Aorta (tissue), 5 donors: ENCODE results near the gene MYO1E. TPM values are rescaled to one million over a fixed set of nuclear protein-coding genes. Genes with fewer than 3 reads are reported as not detected.
"Not testable (repeated sequence)": the region's sequence is repeated elsewhere in the genome, so short reads cannot be mapped to it uniquely, and the experiment has no call there.

ENCODE experiments used
- ATAC-seq: fragments of 200-7000 bp; cut with Tn5 transposase; one replicate; pipeline ENCODE4 v1.9.1; 2022; ENCODE audit warnings: moderate library complexity; ENCODE audit not compliant: low FRiP score
- DNase-seq, 2 donors: peaks; one replicate each; pipeline ENCODE4 v3.0.0-alpha.2; 2020
- H3K27ac ChIP-seq, 2 donors: one replicate each; pipeline ENCODE4 v1.5.1; 2013; ENCODE audit warnings: low read length in 2 of 2, mild to moderate bottlenecking in 2 of 2, moderate library complexity in 2 of 2, control low read depth in 1 of 2, inconsistent platforms in 1 of 2, low read depth in 1 of 2
- H3K27me3 ChIP-seq, 2 donors: one replicate each; pipeline ENCODE4 v1.6.1; 2013; ENCODE audit warnings: control low read depth in 1 of 2, low read length in 1 of 2, mild to moderate bottlenecking in 1 of 2, moderate library complexity in 1 of 2; ENCODE audit not compliant: insufficient read depth in 2 of 2, control insufficient read depth in 1 of 2
- H3K36me3 ChIP-seq, 2 donors: one replicate each; pipeline ENCODE4 v1.6.1; 2013; ENCODE audit warnings: control low read depth in 1 of 2, low read length in 1 of 2, mild to moderate bottlenecking in 1 of 2; ENCODE audit not compliant: insufficient read depth in 2 of 2, control insufficient read depth in 1 of 2
- H3K4me1 ChIP-seq, 2 donors: one replicate each; pipeline ENCODE4 v1.6.1; 2013; ENCODE audit warnings: low read length in 2 of 2, control low read depth in 1 of 2, mild to moderate bottlenecking in 1 of 2, moderate library complexity in 1 of 2; ENCODE audit not compliant: insufficient read depth in 2 of 2, control insufficient read depth in 1 of 2
- H3K4me3 ChIP-seq, 2 donors: one replicate each; pipeline ENCODE4 v1.5.1; 2013; ENCODE audit warnings: low read length in 2 of 2, control low read depth in 1 of 2, mild to moderate bottlenecking in 1 of 2
- H3K9me3 ChIP-seq: one replicate; pipeline ENCODE4 v1.6.1; 2013; ENCODE audit warnings: mild to moderate bottlenecking, low read length; ENCODE audit not compliant: control insufficient read depth
- WGBS, 2 donors: extraction: QIAGEN DNeasy Blood & Tissue Kit; methylation state at CpG; one replicate each; pipeline ENCODE4 v1.1.7; 2013; 5-methylcytosine and 5-hydroxymethylcytosine counted together
- intact Hi-C, 2 donors: fragments of 100-400 bp; cut with DNase I; formaldehyde crosslinking; loops; one replicate each; pipeline versions ENCODE4 v1.14.2 to v1.15.0; 2022
- polyA plus RNA-seq, 2 donors: library from polyadenylated mRNA; stranded (reverse); fragments of 200-250 nt; gene quantifications; one replicate each; pipeline ENCODE4 v1.2.3, GENCODE V29; 2013
- total RNA-seq, 2 donors: library from RNA; stranded (reverse); fragmentation: NEBNext Ultra II Directional; extraction: Animal tissue kit (Norgen Biotek cat#: 25700); gene quantifications; one replicate each; pipeline ENCODE4 v1.2.1, GENCODE V29; 2021
- donor health status: healthy with polysubstance abuse.
- donor health status: Bipolar disorder and iron deficiency.
- donor health status: DM: no; HTN: no; CAD: no.
- donor health status: DM: no; HTN: no; CAD: no.
- donor health status: DM: yes; HTN: yes; CAD: no.

The MYO1E gene
- total and polyA plus RNA-seq, 4 donors = 44.6 to 225 (median 105) TPM

DNA sequence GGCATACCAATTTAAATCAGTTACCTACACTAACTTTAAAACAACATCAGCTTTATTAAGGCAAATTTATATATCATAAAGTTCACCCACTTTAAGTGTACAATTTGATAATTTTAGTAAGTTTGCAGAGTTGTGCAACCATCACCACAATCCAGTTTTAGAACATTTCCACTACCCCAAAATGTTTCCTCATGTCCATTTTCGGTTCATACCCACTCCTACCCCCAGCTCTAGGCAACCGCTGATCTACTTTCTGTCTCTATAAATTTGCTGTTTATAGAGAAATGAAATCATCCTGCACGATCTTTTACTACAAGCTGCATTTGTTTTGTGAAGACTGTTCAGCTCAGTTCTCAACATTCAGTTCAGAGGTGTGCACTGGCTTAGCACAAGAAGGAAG lies 33.8 kb upstream of the MYO1E start:
- intact Hi-C loops = no loop called here
- ATAC-seq = no peak
- WGBS, 2 donors = 59 to 77% methylated on average over 3 of the region's 3 CpGs
- Histone ChIP-seq H3K36me3 (no peaks in the 10 kb centered on the region), H3K4me3 (no peak overlapping the region), H3K9me3 (no peaks in the 10 kb centered on the region), H3K4me1 (no peaks in the 10 kb centered on the region), H3K27ac (no peak overlapping the region), H3K27me3 (no peaks in the 10 kb centered on the region)
- no peak for DNase-seq

DNA sequence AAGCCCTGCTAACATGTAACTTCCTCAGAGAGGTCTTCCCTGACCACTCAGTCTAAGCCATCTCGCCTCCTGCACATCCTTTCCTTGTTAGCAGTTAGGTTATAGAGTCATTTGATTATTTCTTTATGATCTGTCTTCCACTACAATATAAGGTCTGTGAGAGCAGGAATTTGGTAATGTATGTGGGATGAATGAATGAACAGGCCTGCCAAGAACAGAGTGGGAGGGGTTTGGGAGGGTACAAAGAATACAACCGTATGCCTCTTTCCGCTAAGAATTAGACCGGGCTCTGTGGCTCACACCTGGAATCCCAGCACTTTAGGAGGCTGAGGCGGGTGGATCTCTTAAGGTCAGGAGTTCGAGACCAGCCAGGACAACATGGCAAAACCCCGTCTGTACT lies 32.4 kb upstream of the MYO1E start:
- H3K9me3 ChIP-seq = no peaks in the 10 kb centered on the region
- ATAC-seq (no peak), DNase-seq (no peak)
- intact Hi-C loops = no loop called here
- H3K4me3 ChIP-seq = no peak overlapping the region
- H3K4me1 ChIP-seq = no peaks in the 10 kb centered on the region
- no peak overlapping the region for H3K27ac ChIP-seq
- H3K36me3 ChIP-seq = no peaks in the 10 kb centered on the region
- 79 to 80% methylated on average over 7 of the region's 7 CpGs for WGBS, 2 donors
- no peaks in the 10 kb centered on the region for H3K27me3 ChIP-seq

DNA sequence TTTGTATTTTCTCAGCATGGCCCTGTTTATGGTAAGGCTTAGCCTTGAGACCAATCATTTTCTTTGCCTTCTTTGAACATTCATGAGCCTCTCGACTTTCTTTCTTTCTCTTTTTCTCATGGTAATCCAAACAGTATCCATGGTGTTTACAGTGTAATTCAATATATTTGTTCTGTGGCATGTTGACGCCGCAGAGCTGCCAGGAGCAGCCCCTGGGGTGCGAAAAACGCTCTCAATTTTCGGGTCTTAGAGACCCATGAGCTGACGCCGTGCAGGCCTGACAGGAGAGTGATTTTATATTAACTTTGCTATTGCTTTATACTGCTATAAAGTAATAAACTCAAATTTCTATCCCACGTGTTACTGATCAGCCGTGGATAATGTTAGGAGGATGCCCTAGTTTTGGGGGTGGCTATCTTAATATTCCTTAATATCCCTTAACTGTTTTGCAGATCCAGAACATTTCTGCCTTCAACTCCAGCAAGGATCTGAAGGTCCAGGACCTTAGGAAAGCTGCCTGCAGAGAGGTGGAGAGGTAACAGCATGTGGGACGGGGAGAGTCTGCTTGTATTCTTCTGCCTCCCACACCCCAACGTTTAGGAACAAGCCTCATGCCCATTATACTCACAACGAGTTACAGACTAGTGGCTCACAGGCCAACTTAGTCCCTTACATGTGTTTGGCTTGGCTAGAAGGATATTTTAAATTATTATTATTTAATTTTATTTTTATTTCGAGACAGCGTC lies 29.3 kb upstream of the MYO1E start:
- Histone ChIP-seq H3K27ac (no peak overlapping the region), H3K27me3 (no peaks in the 10 kb centered on the region), H3K36me3 (peaks cover 0 to 2% of the 10 kb centered on the region in 2 donors), H3K9me3 (no peaks in the 10 kb centered on the region), H3K4me3 (no peak overlapping the region), H3K4me1 (no peaks in the 10 kb centered on the region)
- DNase-seq (no peak), ATAC-seq (no peak)
- 61 to 63% methylated on average over 15 of the region's 15 CpGs for WGBS, 2 donors
- intact Hi-C loops = no loop called here

- DNase-seq, H3K27ac ChIP-seq, H3K4me1 ChIP-seq, H3K4me3 ChIP-seq, H3K36me3 ChIP-seq, ATAC-seq, H3K9me3 ChIP-seq, intact Hi-C loops, H3K27me3 ChIP-seq: not testable (repeated sequence)
- 91 to 92% methylated on average over 10 of the region's 10 CpGs for WGBS, 2 donors
Observed at GRCh38 chr15:59401051-59401823, 28.6 kb upstream of the MYO1E start.

DNA sequence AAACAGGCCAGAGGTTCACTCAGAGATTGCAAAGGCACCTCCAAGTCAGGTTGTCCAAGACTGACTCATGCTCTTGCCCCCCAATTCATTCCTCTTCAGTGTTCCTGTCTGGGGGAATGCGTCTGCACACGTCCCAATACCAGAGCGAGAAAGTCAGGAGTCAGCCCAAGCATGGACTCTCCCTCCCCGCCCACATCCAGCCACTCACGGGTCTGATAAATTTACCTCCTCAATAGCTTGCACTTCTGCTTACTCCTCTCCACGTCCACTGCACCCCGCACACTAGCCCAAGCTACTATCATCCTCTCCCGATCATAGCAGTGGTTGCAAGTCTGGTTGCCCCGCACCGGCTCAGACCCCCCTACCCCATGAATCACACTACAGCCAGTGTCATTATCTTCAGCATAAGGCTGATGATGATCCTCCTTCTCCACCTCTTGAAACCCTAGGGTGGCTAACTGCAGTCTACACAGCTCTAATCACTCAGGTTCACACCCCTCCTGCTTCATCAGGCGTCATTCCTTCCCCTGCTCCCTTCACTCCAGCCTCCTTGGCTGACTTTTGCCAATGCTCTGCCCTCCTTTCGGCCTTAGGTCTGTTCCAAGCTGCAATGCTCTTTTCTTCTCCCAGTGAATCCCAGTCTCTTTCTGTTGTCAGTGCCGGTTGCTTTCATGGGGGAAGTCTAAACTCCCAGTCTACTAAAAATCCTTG lies 27.6 kb upstream of the MYO1E start:
- intact Hi-C loops = no loop called here
- H3K4me3 ChIP-seq = no peak overlapping the region
- ATAC-seq = no peak
- H3K9me3 ChIP-seq = no peaks in the 10 kb centered on the region
- no peak overlapping the region for H3K27ac ChIP-seq
- WGBS, 2 donors = 82% methylated on average over 13 of the region's 13 CpGs
- H3K27me3 ChIP-seq = no peaks in the 10 kb centered on the region
- no peaks in the 10 kb centered on the region for H3K4me1 ChIP-seq
- H3K36me3 ChIP-seq = peaks cover 0 to 2% of the 10 kb centered on the region in 2 donors
- no peak for DNase-seq

GRCh38 chr15:59399465-59400102 lies 26.9 kb upstream of the MYO1E start:
- H3K27ac ChIP-seq = no peak overlapping the region
- no peak for DNase-seq
- no peaks in the 10 kb centered on the region for H3K27me3 ChIP-seq
- WGBS, 2 donors = 85 to 92% methylated on average over 7 of the region's 7 CpGs
- no peaks in the 10 kb centered on the region for H3K4me1 ChIP-seq
- no peak overlapping the region for H3K4me3 ChIP-seq
- H3K9me3 ChIP-seq = no peaks in the 10 kb centered on the region
- ATAC-seq = no peak
- H3K36me3 ChIP-seq = peaks cover 0 to 2% of the 10 kb centered on the region in 2 donors
- intact Hi-C loops = loop anchor here in 1 of 2 donors (10.0 kb wide), 1 partner anchor 75 kb away; no protein-coding TSS in a partner anchor

- ATAC-seq (no peak), DNase-seq (no peak)
- H3K4me1 ChIP-seq = no peaks in the 10 kb centered on the region
- no peaks in the 10 kb centered on the region for H3K9me3 ChIP-seq
- intact Hi-C loops = loop anchor here in 1 of 2 donors (10.0 kb wide), 1 partner anchor 77 kb away; no protein-coding TSS in a partner anchor
- peaks cover 0 to 2% of the 10 kb centered on the region in 2 donors for H3K36me3 ChIP-seq
- H3K4me3 ChIP-seq = no peak overlapping the region
- H3K27me3 ChIP-seq = no peaks in the 10 kb centered on the region
- H3K27ac ChIP-seq = no peak overlapping the region
- 97 to 100% methylated on average over 1 of the region's 1 CpG for WGBS, 2 donors
Observed at GRCh38 chr15:59398220-59398619, 25.5 kb upstream of the MYO1E start.

DNA sequence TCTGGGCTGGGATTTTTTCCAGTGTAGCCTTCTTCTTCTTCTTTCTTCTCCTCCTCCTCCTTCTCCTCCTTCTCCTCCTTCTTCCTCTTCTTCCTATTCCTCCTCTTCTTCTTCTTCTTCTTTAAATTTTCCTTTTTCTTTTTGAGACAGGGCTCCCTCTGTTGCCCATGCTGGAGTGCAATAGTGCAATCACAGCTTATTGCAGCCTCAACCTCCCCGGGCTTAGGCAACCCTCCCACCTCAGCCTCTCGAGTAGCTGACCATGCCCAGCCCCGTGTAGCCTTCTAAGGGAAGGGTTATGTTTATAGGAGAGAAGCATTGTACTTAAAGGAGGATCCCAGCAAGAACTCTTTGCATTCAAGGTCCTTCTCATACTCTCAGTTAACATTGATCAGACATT lies 24.0 kb upstream of the MYO1E start:
- H3K27ac ChIP-seq = no peak overlapping the region
- H3K4me1 ChIP-seq = no peaks in the 10 kb centered on the region
- peaks cover 0 to 2% of the 10 kb centered on the region in 2 donors for H3K36me3 ChIP-seq
- intact Hi-C loops = loop anchor here in 1 of 2 donors (10.0 kb wide), 1 partner anchor 78 kb away; no protein-coding TSS in a partner anchor
- no peaks in the 10 kb centered on the region for H3K9me3 ChIP-seq
- DNase-seq (no peak), ATAC-seq (no peak)
- WGBS, 2 donors = 52 to 60% methylated on average over 3 of the region's 3 CpGs
- H3K4me3 ChIP-seq = no peak overlapping the region
- H3K27me3 ChIP-seq = no peaks in the 10 kb centered on the region
